HG03354 (cell line): ENCODE measurements around the gene NT5E.
A peak's percentile ranks its signal among the peaks of the same experiment; 100 is the strongest.

ENCODE experiments used
- ATAC-seq: cut with Tn5 transposase; IDR thresholded peaks from one replicate; pipeline ENCODE4 v1.9.1; 2021; ENCODE audit warnings: mild to moderate bottlenecking; ENCODE audit not compliant: unreplicated experiment, poor library complexity, severe bottlenecking

The NT5E gene

GRCh38 chr6:85458184-85458583 is 8.3 kb downstream of the NT5E start:
- no peak for ATAC-seq

GRCh38 chr6:85458782-85459181 is 8.9 kb downstream of the NT5E start:
- no peak for ATAC-seq

- ATAC-seq, result no peak
These were observed 9.5 kb downstream of the NT5E start for GRCh38 chr6:85459224-85459901.

GRCh38 chr6:85460154-85460920 is 10.5 kb downstream of the NT5E start:
- no peak for ATAC-seq

GRCh38 chr6:85460921-85461797 is 11.3 kb downstream of the NT5E start:
- ATAC-seq, result peak; percentile 74

- ATAC-seq, result no peak
These were observed 11.9 kb downstream of the NT5E start for GRCh38 chr6:85461798-85462170.

GRCh38 chr6:85462673-85463072 is 12.8 kb downstream of the NT5E start:
- ATAC-seq, result no peak

GRCh38 chr6:85463621-85464259 is 13.9 kb downstream of the NT5E start:
- ATAC-seq, result no peak

- no peak for ATAC-seq
These were observed 14.4 kb downstream of the NT5E start for GRCh38 chr6:85464260-85464644.

GRCh38 chr6:85464722-85465150 is 14.9 kb downstream of the NT5E start:
- no peak for ATAC-seq

- peak; percentile 45 for ATAC-seq
These were observed 15.9 kb downstream of the NT5E start for GRCh38 chr6:85465762-85466161.

GRCh38 chr6:85468326-85468725 is 18.4 kb downstream of the NT5E start:
- ATAC-seq, result no peak

- ATAC-seq, result no peak
These were observed 19.6 kb downstream of the NT5E start for GRCh38 chr6:85469276-85470022.

GRCh38 chr6:85470023-85470410 is 20.1 kb downstream of the NT5E start:
- ATAC-seq, result no peak

GRCh38 chr6:85472744-85473143 is 22.9 kb downstream of the NT5E start:
- no peak for ATAC-seq

GRCh38 chr6:85473748-85474147 is 23.9 kb downstream of the NT5E start:
- ATAC-seq, result no peak

- ATAC-seq, result no peak
These were observed 26.6 kb downstream of the NT5E start for GRCh38 chr6:85476532-85476931.

- ATAC-seq, result no peak
These were observed 29.3 kb downstream of the NT5E start for GRCh38 chr6:85479208-85479607.

- ATAC-seq, result peak; percentile 4
These were observed 32.5 kb downstream of the NT5E start for GRCh38 chr6:85482206-85482904.
